Glutamatergic neuron (in vitro differentiated cells): ENCODE results near the gene THAP3. TPM values are rescaled to one million over a fixed set of nuclear protein-coding genes. Genes with fewer than 3 reads are reported as not detected.

Experiments used
- DNase-seq: peaks from one replicate; pipeline ENCODE4 v3.0.0; 2022
- H3K27ac Mint-ChIP-seq: one replicate; pipeline ENCODE4 v1.8.0; 2020; ENCODE audit warnings: mild to moderate bottlenecking, mixed read lengths, inconsistent platforms; ENCODE audit not compliant: unreplicated experiment
- H3K27me3 Mint-ChIP-seq: one replicate; pipeline ENCODE4 v1.8.0; 2020; ENCODE audit warnings: mild to moderate bottlenecking, moderate library complexity, mixed read lengths, inconsistent platforms; ENCODE audit not compliant: unreplicated experiment
- H3K36me3 Mint-ChIP-seq: one replicate; pipeline ENCODE4 v1.8.0; 2020; ENCODE audit warnings: mild to moderate bottlenecking, mixed read lengths, inconsistent platforms; ENCODE audit not compliant: unreplicated experiment
- H3K4me1 Mint-ChIP-seq: one replicate; pipeline ENCODE4 v1.8.0; 2020; ENCODE audit warnings: mild to moderate bottlenecking, low read depth, mixed read lengths, inconsistent platforms; ENCODE audit not compliant: unreplicated experiment
- H3K4me3 Mint-ChIP-seq: one replicate; pipeline ENCODE4 v1.8.0; 2020; ENCODE audit warnings: mild to moderate bottlenecking, mixed read lengths, inconsistent platforms; ENCODE audit not compliant: unreplicated experiment
- H3K9me3 Mint-ChIP-seq: one replicate; pipeline ENCODE4 v1.8.0; 2020; ENCODE audit warnings: mild to moderate bottlenecking, moderate library complexity, mixed read lengths, inconsistent platforms; ENCODE audit not compliant: unreplicated experiment
- total RNA-seq: library from RNA; stranded (reverse); fragmentation: NEBNext Ultra II Directional; extraction: Animal tissue kit (Norgen Biotek cat#: 25700); gene quantifications from one replicate; pipeline ENCODE4 v1.2.1, GENCODE V29; 2021; ENCODE audit not compliant: unreplicated experiment
- TF ChIP-seq, protein P1 (sequence below): fragments of 200-600 bp; sonication (generic); IDR thresholded peaks from one replicate; pipeline ENCODE4 v1.5.0; 2021; ENCODE audit not compliant: partially characterized antibody, unreplicated experiment

THAP3 gene
- total RNA-seq, 1 donor from 2014 or later = 30.2 TPM

- TF ChIP-seq, protein P1, sequence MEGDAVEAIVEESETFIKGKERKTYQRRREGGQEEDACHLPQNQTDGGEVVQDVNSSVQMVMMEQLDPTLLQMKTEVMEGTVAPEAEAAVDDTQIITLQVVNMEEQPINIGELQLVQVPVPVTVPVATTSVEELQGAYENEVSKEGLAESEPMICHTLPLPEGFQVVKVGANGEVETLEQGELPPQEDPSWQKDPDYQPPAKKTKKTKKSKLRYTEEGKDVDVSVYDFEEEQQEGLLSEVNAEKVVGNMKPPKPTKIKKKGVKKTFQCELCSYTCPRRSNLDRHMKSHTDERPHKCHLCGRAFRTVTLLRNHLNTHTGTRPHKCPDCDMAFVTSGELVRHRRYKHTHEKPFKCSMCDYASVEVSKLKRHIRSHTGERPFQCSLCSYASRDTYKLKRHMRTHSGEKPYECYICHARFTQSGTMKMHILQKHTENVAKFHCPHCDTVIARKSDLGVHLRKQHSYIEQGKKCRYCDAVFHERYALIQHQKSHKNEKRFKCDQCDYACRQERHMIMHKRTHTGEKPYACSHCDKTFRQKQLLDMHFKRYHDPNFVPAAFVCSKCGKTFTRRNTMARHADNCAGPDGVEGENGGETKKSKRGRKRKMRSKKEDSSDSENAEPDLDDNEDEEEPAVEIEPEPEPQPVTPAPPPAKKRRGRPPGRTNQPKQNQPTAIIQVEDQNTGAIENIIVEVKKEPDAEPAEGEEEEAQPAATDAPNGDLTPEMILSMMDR = no peak
- H3K4me3 Mint-ChIP-seq = peak within 1 kb of the TSS; percentile 94
- peak within 1 kb of the TSS; percentile 75 for H3K27ac Mint-ChIP-seq
Measured at GRCh38 chr1:6602669-6603237, 21.9 kb upstream of the THAP3 start, which contains the start of gene KLHL21. Gene KLHL21, minus strand, starts transcription at chr1:6602869. Its CDS starts 52 bp downstream, at chr1:6602817.

DNA sequence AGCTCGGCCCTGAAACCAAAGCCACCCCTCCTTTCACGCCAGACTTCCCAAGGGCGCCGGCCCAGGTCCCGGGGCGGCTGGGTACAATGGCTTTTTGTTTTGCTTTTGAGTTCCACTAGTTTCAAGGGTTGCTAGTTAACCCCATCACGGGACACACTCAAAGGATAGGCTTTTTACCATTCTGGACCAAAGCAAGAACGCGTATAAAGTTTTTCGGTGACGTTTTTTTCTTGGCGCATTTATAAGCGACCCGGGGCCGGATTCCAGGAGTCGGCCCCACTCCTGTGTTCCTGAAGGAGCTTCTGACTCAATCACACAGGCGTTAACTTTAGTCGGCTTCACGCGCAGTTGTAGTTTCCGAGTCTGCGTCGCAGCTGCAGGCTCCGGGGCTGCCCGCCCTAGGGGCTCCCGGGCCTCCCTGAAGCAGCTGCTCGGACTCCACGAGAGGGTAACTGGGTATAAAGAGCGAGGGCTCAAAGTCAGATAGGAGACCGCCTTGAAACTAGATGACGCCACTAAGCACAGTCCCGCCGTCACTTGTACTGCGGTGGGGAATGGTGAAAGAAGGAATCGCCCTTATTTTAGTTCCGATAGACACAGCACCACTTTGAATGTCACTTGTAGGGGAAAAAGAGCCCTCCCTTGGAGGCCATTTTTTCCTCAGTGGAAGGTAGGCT, 21.3 kb upstream of the THAP3 start:
- Mint-ChIP-seq H3K27me3 (peaks cover 9% of the 10 kb centered on the region), H3K4me3 (peak overlapping the region; percentile 76), H3K36me3 (no peaks in the 10 kb centered on the region), H3K4me1 (peaks cover 22% of the 10 kb centered on the region), H3K9me3 (peaks cover 13% of the 10 kb centered on the region), H3K27ac (peak overlapping the region; percentile 75)
- TF ChIP-seq, protein P1 = no peak
- DNase-seq = peak; percentile 56

More at GRCh38 chr1:6602669-6603237, 21.9 kb upstream of the THAP3 start, which contains the start of gene KLHL21:
- Mint-ChIP-seq H3K9me3 (peaks cover 13% of the 10 kb centered on the region), H3K36me3 (no peaks in the 10 kb centered on the region), H3K27me3 (peaks cover 9% of the 10 kb centered on the region), H3K4me1 (peaks cover 22% of the 10 kb centered on the region)
- peak; percentile 76 for DNase-seq

- DNase-seq = no peak
- Mint-ChIP-seq H3K4me3 (peak overlapping the region; percentile 76), H3K27me3 (peaks cover 9% of the 10 kb centered on the region), H3K4me1 (peaks cover 22% of the 10 kb centered on the region), H3K36me3 (no peaks in the 10 kb centered on the region), H3K9me3 (peaks cover 13% of the 10 kb centered on the region), H3K27ac (peak overlapping the region; percentile 75)
- TF ChIP-seq, protein P1 = no peak
Measured at GRCh38 chr1:6603915-6604558, 20.6 kb upstream of the THAP3 start.

DNA sequence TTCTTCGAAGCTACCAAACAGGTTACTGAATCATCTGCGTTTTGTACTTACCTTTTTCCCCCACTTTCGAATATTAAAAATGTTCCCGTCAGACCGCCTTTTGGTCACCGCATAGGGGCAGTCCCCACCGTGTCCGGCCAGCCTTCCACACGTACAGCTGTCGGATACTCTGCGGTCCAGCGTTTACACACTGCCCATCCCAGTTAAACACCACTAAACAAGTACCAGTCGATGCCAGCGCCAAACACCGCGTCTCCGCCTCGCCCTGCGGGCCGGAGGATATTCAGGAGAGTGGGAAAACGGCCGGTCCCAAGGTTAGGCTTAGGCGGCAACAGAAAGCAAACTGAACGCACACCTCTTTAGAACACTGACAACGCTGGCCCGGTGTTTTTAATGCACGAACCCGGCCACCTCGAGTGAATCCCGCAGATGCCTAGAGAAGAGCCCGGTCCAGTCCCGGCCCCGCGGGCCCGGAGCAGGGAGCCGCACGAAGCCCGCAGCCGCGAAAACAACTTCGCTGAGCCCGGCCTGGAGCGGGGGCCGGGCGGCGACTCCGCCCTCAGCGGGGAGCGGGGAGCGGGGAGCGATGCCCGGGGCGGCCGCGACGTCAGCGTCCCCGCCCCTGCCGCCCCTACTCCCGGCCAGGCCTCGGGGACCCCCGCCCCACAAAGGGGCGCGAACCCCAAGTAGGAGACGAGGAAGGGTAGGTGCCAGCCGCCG, 11.9 kb upstream of the THAP3 start:
- peak overlapping the region; percentile 71 for H3K27ac Mint-ChIP-seq
- TF ChIP-seq, protein P1 = no peak
- peaks cover 7% of the 10 kb centered on the region for H3K9me3 Mint-ChIP-seq
- no peaks in the 10 kb centered on the region for H3K36me3 Mint-ChIP-seq
- no peak for DNase-seq
- H3K4me1 Mint-ChIP-seq = peaks cover 3% of the 10 kb centered on the region
- H3K4me3 Mint-ChIP-seq = peak overlapping the region; percentile 93
- H3K27me3 Mint-ChIP-seq = peaks cover 17% of the 10 kb centered on the region
